Progenitor cell of endocrine pancreas (in vitro differentiated cells): ENCODE data around the gene HOXD11. TPM values are rescaled to one million over a fixed set of nuclear protein-coding genes. Genes with fewer than 3 reads are reported as not detected.

Experiments
- DNase-seq: peaks from one replicate; pipeline ENCODE4 v3.0.0; 2021; ENCODE audit warnings: low spot score; ENCODE audit not compliant: unreplicated experiment
- H3K27ac Mint-ChIP-seq: 2 replicates; pipeline ENCODE4 v1.8.0; 2021; ENCODE audit warnings: mild to moderate bottlenecking, moderate library complexity, mixed read lengths
- H3K27me3 Mint-ChIP-seq: 2 replicates; pipeline ENCODE4 v1.8.0; 2021; ENCODE audit warnings: mixed read lengths
- H3K36me3 Mint-ChIP-seq: 2 replicates; pipeline ENCODE4 v1.8.0; 2022; ENCODE audit warnings: mixed read lengths; ENCODE audit not compliant: insufficient read depth
- H3K4me1 Mint-ChIP-seq: 2 replicates; pipeline ENCODE4 v1.8.0; 2021; ENCODE audit warnings: low read depth, mixed read lengths
- H3K4me3 Mint-ChIP-seq: 2 replicates; pipeline ENCODE4 v1.8.0; 2021; ENCODE audit warnings: low read depth, mild to moderate bottlenecking, moderate library complexity, mixed read lengths
- H3K9me3 Mint-ChIP-seq: 2 replicates; pipeline ENCODE4 v1.8.0; 2021; ENCODE audit warnings: low read depth, mixed read lengths
- total RNA-seq: library from RNA; stranded (reverse); gene quantifications from 2 replicates; pipeline ENCODE4 v1.2.1, GENCODE V29; 2021
- TF ChIP-seq, protein P1 (sequence below): fragments of 200-600 bp; sonication (generic); IDR thresholded peaks from one replicate; pipeline ENCODE4 v1.5.0; 2021; ENCODE audit warnings: antibody characterized with exemption, mild to moderate bottlenecking; ENCODE audit not compliant: unreplicated experiment

HOXD11 gene
- total RNA-seq, 1 donor from 2014 or later, result not detected

DNA sequence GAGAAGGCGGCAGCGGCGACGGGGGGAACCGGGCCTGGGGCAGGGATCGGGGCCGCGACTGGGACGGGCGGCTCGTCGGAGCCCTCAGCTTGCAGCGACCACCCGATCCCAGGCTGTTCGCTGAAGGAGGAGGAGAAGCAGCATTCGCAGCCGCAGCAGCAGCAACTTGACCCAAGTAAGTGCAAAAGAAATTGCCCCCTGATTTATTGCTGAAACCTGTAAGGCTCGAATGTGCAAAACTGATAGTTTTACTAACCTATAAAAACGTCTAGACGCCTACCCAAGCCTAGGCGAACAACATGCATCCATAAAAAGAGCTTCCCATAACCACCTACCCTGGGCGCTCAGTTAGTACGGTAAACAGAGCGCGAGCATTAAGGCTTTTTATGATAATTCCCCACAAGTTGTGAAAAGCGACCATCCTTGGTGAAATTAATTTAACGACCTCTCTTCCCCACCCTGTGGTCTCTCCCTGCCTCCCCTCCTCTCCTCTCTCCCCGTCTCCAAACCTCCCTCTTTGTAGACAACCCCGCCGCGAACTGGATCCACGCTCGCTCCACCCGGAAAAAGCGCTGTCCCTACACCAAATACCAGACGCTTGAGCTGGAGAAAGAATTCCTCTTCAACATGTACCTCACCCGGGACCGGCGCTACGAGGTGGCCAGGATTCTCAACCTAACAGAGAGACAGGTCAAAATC is 16.5 kb downstream of the HOXD11 start:
- no peak for DNase-seq
- no peak overlapping the region for H3K27ac Mint-ChIP-seq
- no peaks in the 10 kb centered on the region for H3K9me3 Mint-ChIP-seq
- no peaks in the 10 kb centered on the region for H3K36me3 Mint-ChIP-seq
- H3K27me3 Mint-ChIP-seq, result peaks cover 92% of the 10 kb centered on the region
- H3K4me1 Mint-ChIP-seq, result no peaks in the 10 kb centered on the region
- TF ChIP-seq, protein P1, sequence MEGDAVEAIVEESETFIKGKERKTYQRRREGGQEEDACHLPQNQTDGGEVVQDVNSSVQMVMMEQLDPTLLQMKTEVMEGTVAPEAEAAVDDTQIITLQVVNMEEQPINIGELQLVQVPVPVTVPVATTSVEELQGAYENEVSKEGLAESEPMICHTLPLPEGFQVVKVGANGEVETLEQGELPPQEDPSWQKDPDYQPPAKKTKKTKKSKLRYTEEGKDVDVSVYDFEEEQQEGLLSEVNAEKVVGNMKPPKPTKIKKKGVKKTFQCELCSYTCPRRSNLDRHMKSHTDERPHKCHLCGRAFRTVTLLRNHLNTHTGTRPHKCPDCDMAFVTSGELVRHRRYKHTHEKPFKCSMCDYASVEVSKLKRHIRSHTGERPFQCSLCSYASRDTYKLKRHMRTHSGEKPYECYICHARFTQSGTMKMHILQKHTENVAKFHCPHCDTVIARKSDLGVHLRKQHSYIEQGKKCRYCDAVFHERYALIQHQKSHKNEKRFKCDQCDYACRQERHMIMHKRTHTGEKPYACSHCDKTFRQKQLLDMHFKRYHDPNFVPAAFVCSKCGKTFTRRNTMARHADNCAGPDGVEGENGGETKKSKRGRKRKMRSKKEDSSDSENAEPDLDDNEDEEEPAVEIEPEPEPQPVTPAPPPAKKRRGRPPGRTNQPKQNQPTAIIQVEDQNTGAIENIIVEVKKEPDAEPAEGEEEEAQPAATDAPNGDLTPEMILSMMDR, result no peak
- peak overlapping the region; percentile 12 for H3K4me3 Mint-ChIP-seq

DNA sequence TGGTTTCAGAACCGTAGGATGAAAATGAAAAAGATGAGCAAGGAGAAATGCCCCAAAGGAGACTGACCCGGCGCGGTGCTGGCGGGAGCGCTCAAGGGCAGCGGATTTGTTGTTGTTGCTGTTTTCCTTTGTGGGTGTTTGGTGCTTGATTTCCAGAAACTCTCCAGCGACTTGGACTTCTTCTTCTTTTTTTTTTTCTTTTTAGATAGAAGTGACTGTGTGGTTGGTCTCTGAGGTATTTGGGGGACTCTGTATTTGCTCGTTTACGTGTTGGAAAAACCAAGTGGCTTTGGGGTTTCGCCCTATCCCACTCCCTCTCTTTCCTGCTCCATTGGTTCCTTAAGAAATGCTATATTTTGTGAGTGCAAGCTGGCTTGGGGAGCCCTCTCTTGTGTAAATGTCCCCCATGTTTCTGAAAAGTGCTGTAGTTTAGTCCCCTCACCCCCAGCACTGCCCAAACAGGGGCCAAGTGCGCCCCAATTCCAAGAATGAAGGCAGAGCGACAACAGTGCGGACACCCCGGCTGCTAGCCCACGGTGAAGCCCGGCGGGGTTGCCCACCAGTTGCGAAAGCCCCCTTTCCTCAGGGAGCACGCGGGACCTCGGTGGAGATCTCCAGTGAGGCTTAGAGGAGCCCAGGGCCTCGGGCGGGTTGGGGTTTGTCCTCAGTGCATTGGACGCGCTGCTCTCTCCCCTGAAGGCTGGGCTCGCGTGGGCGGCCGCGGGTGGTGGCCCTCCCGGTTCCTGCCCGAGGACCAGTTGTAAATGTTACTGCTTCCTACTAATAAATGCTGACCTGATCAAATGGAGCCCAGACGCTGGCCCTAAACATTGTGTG is 17.2 kb downstream of the HOXD11 start:
- Mint-ChIP-seq H3K27ac (no peak overlapping the region), H3K4me1 (no peaks in the 10 kb centered on the region), H3K9me3 (no peaks in the 10 kb centered on the region), H3K36me3 (no peaks in the 10 kb centered on the region), H3K4me3 (peak overlapping the region; percentile 12), H3K27me3 (peaks cover 92% of the 10 kb centered on the region)
- TF ChIP-seq, protein P1, result no peak
- DNase-seq, result no peak

- Mint-ChIP-seq H3K4me1 (no peaks in the 10 kb centered on the region), H3K27ac (no peak overlapping the region), H3K27me3 (peaks cover 83% of the 10 kb centered on the region), H3K36me3 (no peaks in the 10 kb centered on the region), H3K4me3 (no peak overlapping the region), H3K9me3 (no peaks in the 10 kb centered on the region)
- TF ChIP-seq, protein P1, result no peak
- DNase-seq, result no peak
Measured at GRCh38 chr2:176124947-176125771, 18.1 kb downstream of the HOXD11 start.

DNA sequence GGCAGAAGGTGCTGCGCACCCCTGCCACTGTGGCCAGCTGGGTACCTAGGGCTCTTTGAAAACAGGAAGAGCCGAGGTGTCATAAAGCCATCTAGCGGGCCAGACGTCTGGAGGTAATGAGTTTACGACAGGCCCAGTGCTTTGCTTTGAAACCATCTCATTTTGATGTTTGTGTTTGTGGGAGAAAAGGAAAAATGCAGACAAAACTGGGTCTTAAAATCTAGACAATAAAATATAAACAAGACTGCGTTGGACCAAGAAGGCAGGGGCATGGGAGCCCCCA is 18.6 kb downstream of the HOXD11 start:
- Mint-ChIP-seq H3K9me3 (no peaks in the 10 kb centered on the region), H3K27me3 (peaks cover 80% of the 10 kb centered on the region), H3K4me1 (no peaks in the 10 kb centered on the region), H3K36me3 (no peaks in the 10 kb centered on the region), H3K4me3 (no peak overlapping the region), H3K27ac (no peak overlapping the region)
- DNase-seq, result no peak
- TF ChIP-seq, protein P1, result no peak
